Measurements from ENCODE around the gene KAZN.

KAZN gene

GRCh38 chr1:14804626-14805025 lies 206.1 kb downstream of the KAZN start:
- peak; percentile 7 for DNase-seq

- no peak for DNase-seq
Observed at GRCh38 chr1:14806772-14807171, 208.3 kb downstream of the KAZN start.

GRCh38 chr1:14808768-14809167 lies 210.3 kb downstream of the KAZN start:
- no peak for DNase-seq

GRCh38 chr1:14809191-14809981 lies 210.9 kb downstream of the KAZN start:
- no peak for DNase-seq

GRCh38 chr1:14810595-14811361 lies 212.3 kb downstream of the KAZN start:
- DNase-seq = no peak

GRCh38 chr1:14811573-14811972 lies 213.1 kb downstream of the KAZN start:
- DNase-seq = no peak

GRCh38 chr1:14812189-14812588 lies 213.7 kb downstream of the KAZN start:
- no peak for DNase-seq

GRCh38 chr1:14815175-14815877 lies 216.8 kb downstream of the KAZN start:
- no peak for DNase-seq

GRCh38 chr1:14817223-14818170 lies 219.0 kb downstream of the KAZN start:
- DNase-seq = no peak

GRCh38 chr1:14820295-14821085 lies 222.0 kb downstream of the KAZN start:
- no peak for DNase-seq

- DNase-seq = no peak
Observed at GRCh38 chr1:14822493-14822892, 224.0 kb downstream of the KAZN start.

- DNase-seq = no peak
Observed at GRCh38 chr1:14822996-14823395, 224.5 kb downstream of the KAZN start.

- no peak for DNase-seq
Observed at GRCh38 chr1:14824314-14824915, 225.9 kb downstream of the KAZN start.

- DNase-seq = no peak
Observed at GRCh38 chr1:14825396-14825795, 226.9 kb downstream of the KAZN start.

- no peak for DNase-seq
Observed at GRCh38 chr1:14826172-14826636, 227.7 kb downstream of the KAZN start.

GRCh38 chr1:14826731-14827326 lies 228.3 kb downstream of the KAZN start:
- no peak for DNase-seq

GRCh38 chr1:14827870-14828269 lies 229.4 kb downstream of the KAZN start:
- no peak for DNase-seq

GRCh38 chr1:14828665-14829064 lies 230.2 kb downstream of the KAZN start:
- DNase-seq = no peak

- DNase-seq = no peak
Observed at GRCh38 chr1:14835725-14836124, 237.2 kb downstream of the KAZN start.

- DNase-seq = no peak
Observed at GRCh38 chr1:14836426-14837140, 238.1 kb downstream of the KAZN start.
